Right renal cortex interstitium (tissue), 3 donors: Measurements from ENCODE around the gene CDH22. TPM values are rescaled to one million over a fixed set of nuclear protein-coding genes. Genes with fewer than 3 reads are reported as not detected.

Experiments
- DNase-seq, 3 donors: peaks; one replicate each; pipeline ENCODE4 v3.0.0-alpha.2; 2013; ENCODE audit warnings: low read depth in 3 of 3, low spot score in 2 of 3
- polyA plus RNA-seq, 3 donors: library from polyadenylated mRNA; unstranded; fragments of 120-200 nt; gene quantifications; one replicate each; pipeline ENCODE4 v1.2.1, GENCODE V29; 2013; ENCODE audit not compliant: insufficient read length in 3 of 3

CDH22 gene
- polyA plus RNA-seq, 3 donors = not detected

DNA sequence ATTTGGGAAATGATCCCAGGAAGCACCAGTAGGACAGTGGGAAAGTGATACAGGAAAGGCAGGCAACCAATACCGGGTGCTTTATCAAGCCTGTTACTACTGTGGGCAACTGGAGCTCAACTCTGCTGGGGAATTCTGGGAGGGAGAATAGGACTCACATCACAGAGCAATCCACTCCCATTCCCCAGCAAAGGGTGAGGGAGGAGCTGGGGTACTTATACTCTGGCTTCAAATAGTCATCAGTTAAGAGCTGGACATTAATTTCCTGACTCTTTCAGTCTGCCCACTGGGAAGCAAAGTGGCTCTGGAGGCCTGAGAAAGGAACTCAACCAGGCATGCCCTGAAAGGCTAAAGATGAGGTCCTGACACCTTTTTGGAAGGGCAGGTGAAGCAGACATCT, 17.5 kb upstream of the CDH22 start:
- no peak for DNase-seq

DNA sequence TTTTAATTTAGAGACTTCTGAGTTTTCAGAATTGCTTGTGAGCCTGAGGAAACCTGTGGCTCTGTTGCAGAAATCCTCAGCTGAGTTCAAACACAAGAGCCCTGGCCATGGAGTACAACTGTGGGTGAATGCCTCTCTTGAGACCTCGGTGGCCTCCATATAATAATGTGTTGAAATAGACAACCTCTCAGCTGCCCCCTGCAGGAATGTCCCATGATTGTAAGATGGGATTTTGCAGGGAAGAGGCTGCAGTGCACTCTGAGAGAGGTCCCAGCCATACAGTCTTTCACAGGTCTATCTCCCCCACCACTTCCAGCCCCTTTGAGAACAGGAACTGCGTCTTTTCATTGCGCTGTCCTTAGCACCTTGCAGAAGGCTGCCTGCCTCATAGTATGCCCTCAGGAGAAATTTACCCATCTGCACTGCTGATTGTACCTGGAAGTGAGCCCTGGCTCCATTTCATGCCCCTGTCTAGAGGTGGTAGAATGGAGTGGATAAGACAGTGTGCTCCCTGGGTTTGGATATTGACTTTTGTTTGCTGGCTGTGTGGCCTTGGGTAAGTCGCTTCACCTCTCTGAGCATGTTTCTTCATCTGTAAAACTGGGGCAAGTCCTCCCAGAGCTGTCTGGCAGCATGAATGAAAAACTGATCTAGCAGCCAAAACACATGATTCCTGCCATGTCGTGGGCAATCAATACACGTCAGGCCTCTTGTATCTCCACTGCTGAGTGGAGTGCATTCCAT, 16.8 kb upstream of the CDH22 start:
- DNase-seq = no peak

DNA sequence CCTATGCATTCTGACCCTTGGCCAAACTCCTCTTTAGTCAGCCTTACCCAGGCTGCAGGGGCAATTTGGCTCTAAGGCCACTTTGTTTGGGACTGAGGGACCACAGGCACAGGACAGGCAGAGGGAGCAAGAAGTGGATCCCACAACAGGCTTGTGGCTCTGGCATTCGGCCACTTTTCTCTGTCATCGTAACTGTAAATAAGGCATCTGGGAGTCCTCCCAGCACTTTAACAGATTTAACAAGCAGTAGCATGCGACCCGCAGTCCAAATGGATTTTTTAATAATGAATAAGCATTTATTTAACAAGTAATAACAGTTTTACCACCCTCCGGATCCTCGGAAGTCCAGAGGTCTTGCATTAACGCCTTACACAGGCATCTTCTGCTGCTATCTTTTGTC, 16.1 kb upstream of the CDH22 start:
- DNase-seq = no peak

DNA sequence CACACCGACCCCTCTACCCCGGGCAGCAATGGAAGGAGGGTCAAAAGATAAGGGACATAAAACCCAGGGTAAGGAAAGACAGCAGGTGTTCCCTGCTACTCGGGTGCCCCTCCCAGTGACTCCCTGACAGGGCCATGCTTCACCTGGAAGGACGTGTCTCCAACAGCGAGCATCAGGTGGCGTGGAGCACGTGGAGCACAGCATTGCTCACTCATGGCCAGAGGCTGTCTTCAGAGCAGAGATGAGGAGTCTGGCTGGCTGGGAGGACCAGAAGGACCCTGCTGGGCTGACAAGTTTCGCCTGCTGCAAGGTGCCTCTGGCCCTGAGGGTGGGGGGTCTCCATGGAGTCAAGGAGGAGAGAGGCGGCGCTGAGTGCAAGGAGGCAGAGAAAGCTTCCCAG, 15.3 kb upstream of the CDH22 start:
- no peak for DNase-seq

DNA sequence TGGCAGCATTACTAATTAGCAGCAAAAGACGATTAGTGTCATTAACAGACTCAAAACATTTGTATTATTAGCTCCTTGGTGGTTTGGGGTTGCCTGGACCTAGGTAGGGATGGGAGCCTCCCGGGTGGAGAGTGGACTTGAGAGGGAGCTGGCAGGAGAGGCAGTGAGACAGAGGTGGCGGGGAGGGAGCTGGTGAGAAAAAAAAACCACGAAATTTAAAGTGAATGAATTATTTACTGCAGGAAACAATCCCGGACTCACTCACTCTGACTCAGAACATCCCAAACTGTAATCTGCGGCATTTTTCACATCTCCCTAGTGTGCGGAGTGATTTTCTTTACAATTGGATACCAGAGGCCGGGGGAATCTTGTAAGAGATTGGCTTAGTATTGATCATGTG, 14.3 kb upstream of the CDH22 start:
- DNase-seq = no peak

DNA sequence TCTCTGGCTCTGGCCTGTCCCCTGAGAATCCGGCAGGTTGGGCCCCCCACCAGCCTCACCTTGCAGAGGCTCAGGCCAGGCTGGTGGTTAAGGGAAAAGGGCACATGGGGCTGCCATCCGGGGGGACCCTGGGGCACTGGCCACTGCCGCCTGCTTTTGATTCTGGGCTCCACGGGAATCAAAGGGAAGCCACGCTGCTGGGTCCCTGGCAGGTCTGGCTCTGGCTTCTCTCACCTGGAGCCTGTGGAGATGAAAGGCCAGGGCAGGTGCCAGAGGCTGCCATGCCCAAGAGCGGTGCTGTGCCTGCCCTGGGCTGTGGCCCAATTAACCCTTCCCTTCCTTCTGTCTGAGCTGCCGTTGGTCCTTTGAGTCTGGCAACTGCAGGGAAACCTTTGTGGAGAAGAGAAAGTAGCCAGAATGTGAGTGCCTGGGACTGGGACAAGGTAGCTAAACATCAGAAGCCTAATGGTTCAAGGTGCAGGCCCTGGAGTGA, 9.4 kb upstream of the CDH22 start:
- DNase-seq = no peak

DNA sequence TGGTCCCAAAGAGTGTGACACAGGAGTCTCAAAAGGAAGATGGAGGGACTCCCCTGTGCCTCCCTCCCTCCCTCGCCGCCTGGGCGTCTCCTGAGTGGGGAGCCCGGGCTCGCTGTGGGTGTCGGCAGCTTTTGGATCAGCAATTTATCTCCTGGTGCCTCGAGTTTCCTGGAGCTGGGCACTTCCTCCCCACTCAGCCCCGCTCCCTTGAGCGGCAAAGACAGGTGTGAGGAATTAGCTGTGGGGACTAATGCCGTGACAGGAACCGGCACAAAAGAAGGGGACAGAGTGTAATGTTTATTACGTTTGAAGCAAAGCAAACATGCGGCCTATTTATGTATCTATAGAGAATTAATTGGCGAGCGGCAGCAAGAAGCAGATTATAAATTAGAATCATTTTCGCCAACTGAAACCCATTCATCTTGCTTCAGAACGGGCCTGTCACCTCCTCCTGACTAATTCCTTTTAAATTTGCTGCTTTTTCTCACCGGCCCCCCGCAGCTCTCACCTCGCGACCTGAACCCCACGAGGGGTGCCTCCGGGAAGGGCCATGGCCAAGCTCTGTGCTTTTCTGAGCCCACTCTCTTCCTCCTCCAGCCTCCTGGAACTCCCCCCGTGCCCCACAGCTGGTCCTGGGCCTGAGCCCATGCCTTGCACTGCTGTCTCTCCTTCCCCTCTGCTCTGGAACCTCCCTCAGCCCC, 8.8 kb upstream of the CDH22 start:
- no peak for DNase-seq

DNA sequence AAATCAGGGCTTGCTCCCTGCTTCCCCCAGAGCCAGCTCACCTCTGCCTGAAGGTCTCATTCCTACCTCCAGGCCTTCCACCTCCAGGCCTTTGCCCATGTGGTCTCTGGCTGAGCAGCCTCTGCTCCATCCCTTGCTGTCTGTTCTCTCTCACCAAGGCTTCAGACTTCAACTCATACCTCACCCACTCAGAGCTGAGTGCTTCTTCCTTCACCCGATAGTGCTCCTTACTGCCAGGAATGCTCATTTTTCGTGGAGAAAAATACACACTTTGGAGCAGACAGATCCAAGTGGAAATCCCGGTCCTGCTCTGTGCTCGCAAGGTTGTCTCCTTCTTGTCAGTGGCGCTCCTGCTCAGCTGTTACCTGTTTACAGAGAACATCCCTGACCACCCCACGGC, 7.0 kb upstream of the CDH22 start:
- DNase-seq = no peak

DNA sequence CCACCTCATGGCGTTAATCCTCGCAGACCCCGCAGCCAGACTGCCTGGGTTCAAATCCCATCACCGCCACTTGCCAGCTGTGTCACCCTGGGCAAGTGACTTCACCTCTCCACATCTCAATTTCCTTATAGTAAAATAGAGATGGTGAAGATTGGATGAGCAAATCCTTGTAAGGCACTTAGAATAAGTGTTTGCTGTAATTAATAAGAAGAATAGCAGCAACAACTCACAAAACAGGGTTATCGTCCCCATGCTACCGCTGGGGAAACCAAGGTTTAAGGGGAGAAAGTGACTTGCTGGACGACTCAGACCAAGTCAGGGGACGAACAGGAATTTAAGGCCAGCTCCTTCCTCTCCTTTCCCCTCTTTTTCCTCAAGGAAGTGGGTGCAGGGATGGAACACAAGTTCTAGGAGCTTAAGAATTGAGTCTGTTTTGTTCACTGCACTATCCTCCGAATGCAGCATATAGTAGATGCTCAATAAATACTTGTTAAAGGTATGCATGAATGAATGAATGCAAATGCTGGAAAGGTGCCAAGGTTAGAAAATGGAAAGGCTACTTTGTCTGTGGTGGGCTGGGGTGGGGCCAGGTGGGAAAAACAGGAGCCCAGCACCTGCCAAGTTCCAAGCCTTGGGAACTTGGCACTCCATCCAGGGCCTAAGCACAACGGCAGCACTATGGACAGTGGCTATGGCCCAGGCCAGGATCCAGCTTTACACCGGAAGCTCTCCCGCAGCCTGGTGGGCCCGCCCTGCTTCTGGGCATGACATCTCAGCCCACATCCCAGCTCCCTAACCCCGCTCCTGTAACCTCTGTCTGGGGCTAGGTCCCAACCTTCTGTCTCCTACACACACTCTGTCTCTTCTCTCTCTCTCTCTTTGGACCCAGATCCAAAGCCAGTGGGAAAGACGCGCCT, 4.9 kb upstream of the CDH22 start:
- no peak for DNase-seq

DNA sequence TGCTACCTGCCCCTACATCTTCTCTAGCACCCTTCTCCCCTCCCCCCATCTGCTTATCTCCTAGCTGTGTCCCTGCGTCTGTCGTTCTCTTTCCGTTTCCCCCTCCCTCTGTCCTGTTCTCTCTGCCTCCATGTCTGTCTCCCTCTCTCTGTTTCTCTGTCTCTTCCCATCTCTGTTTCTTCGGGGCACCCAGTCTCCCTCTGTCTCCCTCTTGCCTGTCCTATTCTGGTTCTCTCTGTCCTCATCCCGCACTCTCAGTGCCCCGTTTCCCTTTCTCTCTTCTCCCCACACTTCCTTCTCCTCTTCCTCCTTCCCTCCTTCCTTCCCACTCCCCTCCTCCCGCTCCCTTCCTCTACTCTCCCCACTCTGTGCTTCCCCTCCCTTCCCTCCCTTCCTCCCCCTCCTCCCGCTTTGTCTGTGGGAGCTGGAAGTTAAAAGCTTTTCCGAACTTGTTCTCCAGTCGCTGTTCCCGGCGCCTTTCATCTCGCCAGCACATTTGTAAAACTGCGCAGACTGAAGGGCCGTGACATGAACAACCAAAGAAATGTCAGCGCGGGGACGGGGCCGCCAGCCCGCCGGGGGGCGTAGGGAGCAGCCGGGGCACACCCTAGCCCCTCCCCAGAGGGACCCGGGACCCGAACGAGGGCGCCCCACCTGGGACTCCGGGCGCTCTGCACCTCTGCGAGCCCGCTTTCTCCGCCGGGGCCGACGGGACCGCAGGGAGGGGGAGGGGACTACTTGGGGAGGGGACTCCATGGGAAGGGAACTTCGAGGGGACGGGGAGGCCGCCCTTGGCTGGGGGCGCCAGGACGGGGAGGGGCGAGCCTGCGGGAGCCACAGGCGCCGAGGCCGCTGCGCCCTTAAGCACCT, 4.0 kb upstream of the CDH22 start:
- DNase-seq = no peak

DNA sequence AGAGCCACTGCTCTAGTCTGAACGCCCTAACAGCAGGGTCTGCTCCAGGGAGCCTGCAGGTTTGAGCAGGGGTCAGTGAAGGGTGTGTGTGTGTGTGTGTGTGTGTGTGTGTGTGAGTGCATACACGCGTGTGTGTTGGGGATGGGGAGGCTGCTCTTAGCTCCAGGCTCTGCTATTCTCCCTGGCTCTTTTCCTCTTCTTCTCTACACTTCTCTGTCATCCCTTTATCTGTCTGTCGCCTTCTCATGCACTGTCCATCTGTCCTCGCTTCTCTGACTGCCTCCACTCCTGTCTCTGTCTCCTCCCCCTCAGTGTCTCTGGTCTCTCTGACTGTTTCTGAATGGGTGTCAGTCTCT, 3.4 kb upstream of the CDH22 start:
- DNase-seq = no peak

DNA sequence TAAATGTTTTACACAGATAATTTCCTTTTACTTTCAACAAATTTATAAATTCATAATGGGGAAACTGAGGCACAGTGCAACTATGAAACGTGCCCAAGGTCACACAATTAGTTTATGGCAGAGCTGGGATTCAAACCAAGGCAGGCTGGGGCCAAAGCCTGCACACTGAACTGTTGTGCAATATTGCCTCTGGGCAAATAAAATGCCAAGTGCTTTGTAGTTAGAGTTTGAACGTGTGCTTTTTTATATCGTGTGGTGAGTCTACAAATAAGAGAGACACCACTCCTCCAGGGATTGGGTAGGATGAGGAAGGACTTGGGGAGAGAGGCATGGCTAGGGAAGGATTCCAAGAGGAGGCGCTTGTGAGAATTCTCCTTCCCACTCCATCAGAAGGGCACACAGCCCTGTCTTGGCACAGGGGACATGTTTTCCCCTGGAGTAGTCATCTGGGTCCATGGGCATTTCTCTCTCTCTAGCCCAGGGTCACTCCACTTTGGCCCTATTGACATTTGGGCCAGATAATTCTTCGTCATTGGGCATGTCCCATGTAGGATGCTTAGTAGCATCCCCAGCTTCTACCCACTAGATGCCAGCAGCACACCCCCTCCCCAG, 2.8 kb upstream of the CDH22 start:
- no peak for DNase-seq

DNA sequence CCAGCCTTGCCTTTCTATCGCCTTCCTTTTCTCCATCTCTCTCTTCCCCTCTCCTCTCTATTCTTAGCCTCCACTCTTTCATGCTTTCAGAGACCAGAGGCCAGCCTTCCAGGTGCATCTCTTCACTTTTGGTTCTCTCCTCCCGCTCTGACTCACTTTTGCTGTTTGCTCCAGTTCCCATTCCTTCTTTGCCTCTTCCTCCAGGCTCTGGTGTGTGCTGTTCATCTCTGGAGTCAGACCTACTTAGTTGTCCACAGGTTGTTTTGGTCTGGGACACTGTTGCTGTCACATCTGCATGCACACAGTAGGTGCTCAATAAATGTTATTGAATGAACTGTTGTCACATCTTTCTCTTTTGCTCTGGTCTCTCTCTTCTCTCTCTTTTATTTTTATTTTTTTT, 1.6 kb upstream of the CDH22 start:
- no peak for DNase-seq

DNA sequence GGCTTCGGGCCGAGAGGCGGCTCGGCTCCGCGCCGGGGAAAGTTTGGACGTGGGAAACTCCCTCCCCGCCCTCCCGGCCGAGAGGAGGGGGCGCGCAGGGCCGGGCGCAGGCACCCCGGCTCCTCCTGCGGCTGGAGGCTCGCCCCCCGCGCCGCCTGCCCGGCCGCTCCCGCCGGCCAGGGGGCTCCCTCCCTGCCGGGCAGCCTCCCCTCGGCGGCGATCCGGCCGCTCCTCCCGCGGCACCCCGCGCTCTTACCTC, 370 bp downstream of the CDH22 start:
- no peak for DNase-seq

DNA sequence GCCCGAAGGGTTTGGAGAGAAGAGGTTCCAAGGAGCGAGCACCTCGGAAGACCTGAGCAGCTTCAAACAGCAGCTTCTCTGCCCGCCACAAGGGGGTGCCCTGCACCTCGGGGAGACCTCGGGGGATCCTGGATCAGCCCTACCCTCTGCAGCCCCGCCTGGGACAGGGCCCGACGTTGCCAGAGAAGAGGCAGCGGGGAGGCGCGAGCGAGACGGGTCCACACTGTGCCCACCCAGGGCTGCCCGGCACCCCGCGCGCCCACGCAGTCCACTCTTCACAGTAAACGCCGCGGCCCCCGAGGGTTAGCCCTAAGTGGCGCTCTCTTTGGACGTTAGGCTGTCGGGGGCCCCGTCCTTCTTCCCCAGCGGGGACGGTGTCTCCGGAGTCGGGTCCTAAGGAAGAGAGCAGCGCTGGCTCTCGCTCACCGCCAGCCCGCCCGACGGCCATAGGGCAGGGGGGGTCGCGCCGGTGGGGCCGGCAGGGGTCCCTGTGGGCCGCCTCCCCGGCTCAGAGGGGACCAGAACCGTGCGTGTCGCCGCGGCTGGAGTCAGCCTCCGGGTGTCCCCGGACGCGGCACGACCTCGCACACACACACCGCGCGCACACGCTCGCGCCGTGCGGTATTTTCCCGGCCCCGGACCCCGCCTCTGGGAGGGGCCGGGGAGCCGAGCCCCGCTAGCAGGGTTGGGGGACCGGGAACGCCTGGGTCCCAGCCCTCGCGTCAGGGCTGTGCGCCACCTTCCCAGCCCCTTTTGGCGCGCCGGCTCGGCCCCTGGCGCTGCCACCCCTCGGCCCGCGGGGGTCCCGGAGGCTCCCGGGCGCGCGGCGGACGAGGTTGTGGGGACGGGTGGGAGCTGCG, 929 bp downstream of the CDH22 start:
- DNase-seq = no peak

DNA sequence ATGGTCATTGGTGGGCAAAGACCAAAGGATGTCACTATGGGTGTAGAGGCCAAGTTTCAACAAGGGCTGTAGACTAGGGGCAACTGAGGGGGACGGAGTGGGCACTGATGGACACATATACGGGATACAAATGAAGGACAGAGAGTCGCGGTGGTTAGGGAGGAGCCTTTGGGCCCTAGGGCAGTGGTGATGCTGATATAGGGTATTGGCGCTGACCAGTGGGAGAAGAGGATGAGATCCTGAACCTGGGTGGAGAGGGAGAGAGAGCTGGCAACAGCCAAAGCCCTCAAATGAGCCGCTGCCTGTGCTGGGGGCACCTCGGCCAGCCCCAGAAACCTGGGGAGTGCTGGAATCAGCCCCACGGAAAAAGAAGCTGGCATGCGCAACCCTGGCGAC, 1.6 kb downstream of the CDH22 start:
- DNase-seq = no peak

DNA sequence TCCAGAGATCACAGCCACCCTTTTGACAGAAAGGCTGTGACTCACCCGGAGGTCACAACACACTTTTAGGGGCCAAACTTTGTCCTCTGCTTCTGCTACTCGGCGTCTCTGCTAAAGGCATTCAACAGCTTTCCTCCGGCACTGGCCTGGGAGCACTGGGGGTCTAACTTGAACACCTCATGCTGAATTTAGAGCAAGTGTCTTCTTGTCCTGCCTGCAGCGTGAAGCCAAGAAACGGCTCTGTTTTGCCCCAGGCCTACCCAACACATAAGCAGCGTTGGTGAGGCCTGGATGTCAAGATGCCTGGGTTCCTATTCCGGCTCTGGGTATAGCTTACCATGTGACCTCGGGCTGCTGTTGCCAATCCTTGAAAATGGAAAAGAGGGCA, 2.3 kb downstream of the CDH22 start:
- DNase-seq = no peak

DNA sequence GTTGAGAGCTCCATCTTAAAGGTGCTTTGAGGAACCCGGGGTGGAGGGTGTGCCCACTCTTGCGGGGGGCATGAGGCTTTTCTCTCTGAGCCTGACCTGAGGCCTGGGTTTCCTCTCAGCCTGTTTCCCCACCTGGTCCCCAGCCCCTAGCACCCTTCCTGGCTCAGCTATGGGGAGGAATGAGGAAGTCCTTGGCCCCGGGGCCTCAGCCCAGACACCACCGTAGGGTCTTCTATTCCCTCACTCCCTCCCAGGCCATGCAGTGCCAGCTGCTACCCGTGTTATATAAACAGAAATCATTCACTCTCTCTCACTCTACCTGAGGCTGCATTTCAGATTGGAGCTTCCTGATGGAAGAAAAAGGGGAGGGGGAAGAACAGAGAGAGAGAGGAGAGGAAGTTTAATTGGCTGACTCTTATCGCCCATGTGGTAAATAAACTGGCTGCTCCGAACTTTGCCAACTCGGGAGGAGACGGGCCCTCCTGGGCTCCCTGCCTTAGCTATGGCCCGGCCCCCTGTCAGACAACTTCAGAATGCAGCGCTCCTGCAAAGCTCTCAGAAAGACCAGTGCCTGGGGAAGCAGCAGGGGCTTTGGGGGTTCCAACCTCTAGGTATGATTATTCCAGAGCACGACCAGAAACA, 2.8 kb downstream of the CDH22 start:
- no peak for DNase-seq

DNA sequence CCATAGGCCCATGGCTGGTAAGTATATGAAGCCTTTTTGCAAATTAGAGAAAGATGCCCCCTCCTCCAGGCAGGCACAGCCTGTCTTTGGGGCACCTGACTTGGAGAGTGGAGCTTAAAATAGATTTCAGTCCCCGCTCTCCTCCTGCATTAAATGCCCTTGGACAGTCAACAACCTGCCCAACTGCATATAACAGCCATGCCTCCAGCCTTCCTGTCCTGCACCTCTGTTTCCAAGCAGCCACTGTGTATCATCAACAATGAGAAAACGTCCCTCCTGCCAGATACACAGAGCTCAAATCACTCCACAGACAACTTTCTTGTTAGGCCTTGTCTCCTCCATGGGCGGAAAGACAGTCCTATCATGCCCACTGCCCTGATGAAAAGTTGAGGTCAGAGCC, 3.4 kb downstream of the CDH22 start:
- DNase-seq = no peak
